Measurements from ENCODE around the gene HAUS6. TPM values are rescaled to one million over a fixed set of nuclear protein-coding genes. Genes with fewer than 3 reads are reported as not detected.

The HAUS6 gene
- total RNA-seq, 1 donor from 2014 or later = 18.3 TPM

- TF ChIP-seq CTCF (IDR thresholded peaks at IDR 0.05; ENCODE audit: partially characterized antibody, unreplicated experiment) = no peak
- Mint-ChIP-seq H3K9me3 (ENCODE audit: unreplicated experiment) (no peaks in the 10 kb centered on the region), H3K4me3 (ENCODE audit: unreplicated experiment) (no peak overlapping the region), H3K4me1 (ENCODE audit: low read depth, unreplicated experiment) (no peaks in the 10 kb centered on the region), H3K27ac (ENCODE audit: unreplicated experiment) (no peak overlapping the region), H3K27me3 (ENCODE audit: unreplicated experiment) (peaks cover 3% of the 10 kb centered on the region), H3K36me3 (ENCODE audit: unreplicated experiment) (peaks cover 6% of the 10 kb centered on the region)
- DNase-seq = no peak
These were observed 45.5 kb upstream of the HAUS6 start for GRCh38 chr9:19148187-19148586.

GRCh38 chr9:19146441-19147024 lies 43.8 kb upstream of the HAUS6 start:
- Mint-ChIP-seq H3K36me3 (ENCODE audit: unreplicated experiment) (peaks cover 6% of the 10 kb centered on the region), H3K27me3 (ENCODE audit: unreplicated experiment) (peaks cover 3% of the 10 kb centered on the region), H3K4me1 (ENCODE audit: low read depth, unreplicated experiment) (no peaks in the 10 kb centered on the region), H3K4me3 (ENCODE audit: unreplicated experiment) (no peak overlapping the region), H3K27ac (ENCODE audit: unreplicated experiment) (no peak overlapping the region), H3K9me3 (ENCODE audit: unreplicated experiment) (peaks cover under 1% of the 10 kb centered on the region)
- no peak for TF ChIP-seq CTCF (IDR thresholded peaks at IDR 0.05; ENCODE audit: partially characterized antibody, unreplicated experiment)
- DNase-seq = no peak

- Mint-ChIP-seq H3K27ac (ENCODE audit: unreplicated experiment) (no peak overlapping the region), H3K36me3 (ENCODE audit: unreplicated experiment) (peaks cover 6% of the 10 kb centered on the region), H3K4me1 (ENCODE audit: low read depth, unreplicated experiment) (no peaks in the 10 kb centered on the region), H3K4me3 (ENCODE audit: unreplicated experiment) (no peak overlapping the region), H3K27me3 (ENCODE audit: unreplicated experiment) (peaks cover 3% of the 10 kb centered on the region), H3K9me3 (ENCODE audit: unreplicated experiment) (peaks cover 4% of the 10 kb centered on the region)
- no peak for TF ChIP-seq CTCF (IDR thresholded peaks at IDR 0.05; ENCODE audit: partially characterized antibody, unreplicated experiment)
- DNase-seq = no peak
These were observed 43.2 kb upstream of the HAUS6 start for GRCh38 chr9:19145881-19146280.

- Mint-ChIP-seq H3K36me3 (ENCODE audit: unreplicated experiment) (no peaks in the 10 kb centered on the region), H3K9me3 (ENCODE audit: unreplicated experiment) (peaks cover 4% of the 10 kb centered on the region), H3K27me3 (ENCODE audit: unreplicated experiment) (peaks cover 1% of the 10 kb centered on the region), H3K4me3 (ENCODE audit: unreplicated experiment) (no peak overlapping the region), H3K27ac (ENCODE audit: unreplicated experiment) (no peak overlapping the region), H3K4me1 (ENCODE audit: low read depth, unreplicated experiment) (no peaks in the 10 kb centered on the region)
- no peak for TF ChIP-seq CTCF (IDR thresholded peaks at IDR 0.05; ENCODE audit: partially characterized antibody, unreplicated experiment)
- DNase-seq = no peak
These were observed 37.6 kb upstream of the HAUS6 start for GRCh38 chr9:19140259-19140658.

- Mint-ChIP-seq H3K27ac (ENCODE audit: unreplicated experiment) (no peak overlapping the region), H3K4me3 (ENCODE audit: unreplicated experiment) (no peak overlapping the region), H3K9me3 (ENCODE audit: unreplicated experiment) (peaks cover 4% of the 10 kb centered on the region), H3K27me3 (ENCODE audit: unreplicated experiment) (no peaks in the 10 kb centered on the region), H3K4me1 (ENCODE audit: low read depth, unreplicated experiment) (no peaks in the 10 kb centered on the region), H3K36me3 (ENCODE audit: unreplicated experiment) (no peaks in the 10 kb centered on the region)
- DNase-seq = no peak
- TF ChIP-seq CTCF (IDR thresholded peaks at IDR 0.05; ENCODE audit: partially characterized antibody, unreplicated experiment) = no peak
These were observed 35.4 kb upstream of the HAUS6 start for GRCh38 chr9:19138084-19138483.
